Glomerular endothelial cell (primary cell): ENCODE measurements around the gene RIOX2. TPM values are rescaled to one million over a fixed set of nuclear protein-coding genes. Genes with fewer than 3 reads are reported as not detected.
"Not testable (repeated sequence)": the region's sequence is repeated elsewhere in the genome, so short reads cannot be mapped to it uniquely, and the experiment has no call there.

Source experiments
- DNase-seq: peaks from one replicate; pipeline ENCODE4 v3.0.0-alpha.2; 2011; ENCODE audit warnings: low read depth, low spot score; ENCODE audit errors: extremely low read depth
- total RNA-seq: library from RNA; depleted of rRNA; stranded (reverse); fragments of >200 nt; gene quantifications from 2 replicates; pipeline ENCODE4 v1.2.3, GENCODE V29; 2015

The RIOX2 gene
- total RNA-seq, 1 donor from 2014 or later: 27.1 TPM

DNA sequence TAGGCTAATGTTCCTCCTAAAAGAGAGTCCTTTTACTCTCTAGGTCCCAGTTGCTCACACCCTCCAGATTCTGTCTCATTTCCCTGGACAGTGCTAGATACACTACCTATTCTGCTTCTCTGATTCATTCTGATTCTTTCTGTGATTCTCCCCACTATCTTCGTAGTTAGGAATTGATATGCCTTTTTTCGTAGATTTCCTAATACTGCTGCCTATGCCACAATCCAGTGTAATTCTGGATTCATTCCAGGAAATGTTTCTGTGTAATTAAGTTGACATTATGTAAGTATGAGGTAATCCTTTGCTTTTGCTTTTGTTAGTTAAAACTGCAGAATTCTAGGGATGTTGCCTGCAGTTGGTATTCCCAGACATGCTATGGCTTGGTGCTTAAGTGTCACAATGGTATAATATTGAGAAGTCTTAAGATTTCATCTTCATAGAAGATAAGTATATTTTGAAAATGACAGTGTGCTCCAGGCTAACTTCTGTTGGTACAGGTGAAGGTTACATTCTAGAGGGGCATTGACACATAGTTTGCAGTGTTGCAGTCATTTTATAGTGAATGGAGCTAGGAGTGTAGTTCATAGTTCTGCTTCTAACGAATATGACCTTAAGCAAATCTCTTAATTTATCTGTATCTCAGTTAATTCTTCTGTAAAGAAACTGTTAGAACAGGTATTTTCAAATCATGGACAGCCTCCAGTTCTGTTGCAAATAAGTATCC lies 54.3 kb downstream of the RIOX2 start:
- DNase-seq: no peak

DNA sequence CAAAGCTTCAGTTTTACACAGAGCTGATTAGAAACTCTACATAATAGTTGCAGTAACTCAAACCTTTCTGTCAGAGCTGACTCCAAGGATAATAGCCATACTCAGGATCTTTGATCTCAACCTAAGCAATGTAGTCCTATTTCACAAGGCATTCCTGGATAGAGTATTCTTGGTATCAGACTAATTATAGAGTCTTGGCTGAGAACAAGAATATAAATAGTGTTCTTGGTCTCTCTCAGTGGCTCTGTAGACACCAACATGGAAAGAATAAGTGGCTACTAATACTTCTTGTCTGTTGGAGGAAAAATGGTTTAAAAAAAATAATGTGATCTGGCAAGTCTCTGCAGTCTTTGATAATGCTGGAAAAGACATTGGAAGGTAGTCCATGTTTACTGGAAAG lies 55.7 kb downstream of the RIOX2 start:
- no peak for DNase-seq

DNA sequence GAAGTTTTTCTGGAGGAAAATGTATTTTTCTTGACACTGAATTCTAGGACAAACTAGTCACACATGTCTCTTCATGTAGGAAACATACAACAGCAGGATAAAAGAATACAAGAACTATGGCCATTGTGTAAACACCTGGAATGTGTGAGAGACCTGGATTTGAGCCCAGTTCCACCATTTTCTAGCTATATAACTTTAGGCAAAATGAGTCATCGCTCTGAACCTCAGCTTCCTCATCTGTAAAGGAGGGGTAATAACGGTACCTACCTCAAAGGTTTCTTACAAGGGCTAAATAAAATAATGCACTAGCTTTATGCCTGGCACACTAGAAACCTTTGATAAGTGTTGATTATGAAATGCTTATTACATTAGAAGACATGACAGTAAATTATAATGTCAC lies 57.8 kb downstream of the RIOX2 start:
- DNase-seq: no peak

DNA sequence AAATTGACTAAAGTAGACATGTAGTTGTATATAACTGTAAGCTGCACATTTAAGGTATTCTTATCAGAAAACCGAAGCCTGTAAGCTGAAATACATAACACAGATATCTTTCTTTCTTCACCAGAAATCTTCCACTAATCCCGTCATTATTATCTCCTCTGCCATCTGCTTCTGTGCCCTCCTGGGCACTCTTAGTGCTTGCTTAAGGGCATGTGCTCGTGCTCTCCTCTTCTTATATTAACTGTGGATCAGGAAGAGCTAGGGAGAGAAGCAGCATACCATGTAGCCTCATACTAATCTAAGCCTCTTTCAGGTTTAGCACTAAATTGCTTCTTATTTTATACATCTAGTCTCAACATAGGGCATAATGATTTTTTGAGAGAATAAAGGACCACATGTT lies 60.8 kb downstream of the RIOX2 start:
- DNase-seq: no peak

DNA sequence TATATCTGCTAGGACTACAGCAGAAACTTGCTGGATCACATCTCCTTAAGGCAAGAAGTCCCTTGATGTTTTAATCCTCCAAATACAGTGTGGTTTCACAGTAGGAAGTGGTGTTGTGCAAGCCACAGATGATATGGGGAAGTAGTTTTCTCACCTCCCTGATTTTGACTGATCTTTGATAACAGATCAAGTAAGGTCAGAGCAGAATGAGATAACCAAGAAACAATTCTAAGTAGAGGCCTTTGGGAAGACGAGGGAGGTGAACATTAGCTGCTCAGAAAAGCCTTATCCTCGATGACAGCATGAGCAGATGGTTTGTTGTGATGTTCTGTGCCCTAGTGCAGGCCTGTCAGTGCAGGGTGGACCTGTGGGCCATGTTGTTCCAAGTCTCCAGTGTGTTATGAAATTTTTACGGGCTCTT lies 61.3 kb downstream of the RIOX2 start:
- no peak for DNase-seq

DNA sequence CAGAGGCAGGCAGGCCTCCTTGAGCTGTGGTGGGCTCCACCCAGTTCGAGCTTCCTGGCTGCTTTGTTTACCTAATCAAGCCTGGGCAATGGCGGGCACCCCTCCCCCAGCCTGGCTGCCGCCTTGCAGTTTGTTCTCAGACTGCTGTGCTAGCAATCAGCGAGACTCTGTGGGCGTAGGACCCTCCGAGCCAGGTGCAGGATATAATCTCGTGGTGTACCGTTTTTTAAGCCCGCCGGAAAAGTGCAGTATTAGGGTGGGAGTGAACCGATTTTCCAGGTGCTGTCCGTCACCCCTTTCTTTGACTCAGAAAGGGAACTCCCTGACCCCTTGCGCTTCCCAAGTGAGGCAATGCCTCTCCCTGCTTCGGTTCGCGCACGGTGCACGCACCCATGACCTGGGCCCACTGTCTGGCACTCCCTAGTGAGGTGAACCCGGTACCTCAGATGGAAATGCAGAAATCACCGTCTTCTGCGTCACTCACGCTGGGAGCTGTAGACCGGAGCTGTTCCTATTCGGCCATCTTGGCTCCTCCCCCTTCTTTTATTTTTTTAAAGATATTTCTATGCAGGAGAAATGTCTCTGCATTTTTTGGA lies 61.9 kb downstream of the RIOX2 start:
- DNase-seq: not testable (repeated sequence)

DNA sequence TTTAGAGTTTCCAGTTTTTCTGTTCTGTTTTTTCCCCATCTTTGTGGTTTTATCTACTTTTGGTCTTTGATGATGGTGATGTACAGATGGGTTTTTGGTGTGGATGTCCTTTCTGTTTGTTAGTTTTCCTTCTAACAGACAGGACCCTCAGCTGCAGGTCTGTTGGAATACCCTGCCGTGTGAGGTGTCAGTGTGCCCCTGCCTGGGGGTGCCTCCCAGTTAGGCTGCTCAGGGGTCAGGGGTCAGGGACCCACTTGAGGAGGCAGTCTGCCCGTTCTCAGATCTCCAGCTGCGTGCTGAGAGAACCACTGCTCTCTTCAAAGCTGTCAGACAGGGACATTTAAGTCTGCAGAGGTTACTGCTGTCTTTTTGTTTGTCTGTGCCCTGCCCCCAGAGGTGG lies 62.4 kb downstream of the RIOX2 start:
- DNase-seq: not testable (repeated sequence)

DNA sequence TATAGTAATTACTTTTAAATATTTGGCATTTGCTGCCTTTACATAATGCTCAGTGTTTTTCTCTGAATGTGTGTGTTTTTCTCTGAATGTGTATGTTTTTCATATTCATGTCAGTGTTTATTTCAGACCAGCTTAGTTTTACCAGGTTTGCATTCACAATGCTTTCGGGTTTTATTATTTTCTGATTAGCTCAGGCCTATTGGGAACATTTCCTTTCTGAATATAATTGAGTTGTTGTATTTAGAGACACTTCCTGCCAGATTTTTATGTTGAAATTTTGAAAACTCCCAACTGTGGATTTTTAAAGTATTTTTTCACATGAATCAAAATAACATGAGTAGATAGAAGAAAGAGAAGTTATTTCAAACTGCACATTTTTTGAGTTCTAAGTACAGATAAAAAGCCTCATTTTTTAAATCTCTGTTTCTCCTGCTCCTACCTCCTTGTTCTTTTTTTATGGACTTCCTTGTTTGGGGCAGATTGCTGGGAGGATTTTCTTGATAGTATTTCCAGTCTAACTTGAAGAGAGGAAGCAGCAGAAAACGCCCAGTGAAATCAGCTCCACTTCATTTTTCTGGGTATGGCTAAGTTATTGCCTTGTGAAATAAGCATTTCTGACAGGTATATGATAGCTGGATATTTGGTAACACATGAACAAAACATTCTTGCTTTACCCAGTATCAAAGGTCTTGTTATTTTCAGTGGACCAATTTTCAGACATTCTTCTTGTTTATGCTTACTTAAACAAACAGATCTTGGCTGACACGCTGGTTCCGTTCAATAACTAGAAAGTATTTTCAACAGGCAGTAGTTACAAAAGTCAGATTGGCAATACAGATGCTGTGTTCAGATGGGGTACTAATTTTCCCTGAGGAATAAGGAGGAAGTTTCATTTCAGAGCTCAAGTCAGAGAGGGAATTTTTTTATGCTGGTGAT lies 70.7 kb downstream of the RIOX2 start:
- no peak for DNase-seq

DNA sequence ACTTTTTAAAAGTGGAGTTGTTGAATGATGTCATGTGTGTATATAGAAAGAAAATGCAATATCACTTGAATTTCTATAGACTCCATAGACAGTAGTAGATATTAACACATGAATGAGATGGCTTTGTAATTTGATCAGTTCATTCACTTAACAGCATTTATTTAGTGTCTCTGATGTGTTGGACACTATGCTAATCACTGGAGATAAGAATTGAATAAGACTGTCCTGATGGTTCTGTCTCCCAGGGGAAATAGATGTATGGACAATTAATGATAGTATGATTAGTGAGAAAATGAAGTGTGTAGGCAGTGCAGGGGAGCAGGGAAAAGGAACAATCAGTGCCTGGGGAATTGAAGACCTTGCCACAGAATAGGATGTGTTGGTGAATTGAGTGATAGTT lies 72.9 kb downstream of the RIOX2 start:
- no peak for DNase-seq

DNA sequence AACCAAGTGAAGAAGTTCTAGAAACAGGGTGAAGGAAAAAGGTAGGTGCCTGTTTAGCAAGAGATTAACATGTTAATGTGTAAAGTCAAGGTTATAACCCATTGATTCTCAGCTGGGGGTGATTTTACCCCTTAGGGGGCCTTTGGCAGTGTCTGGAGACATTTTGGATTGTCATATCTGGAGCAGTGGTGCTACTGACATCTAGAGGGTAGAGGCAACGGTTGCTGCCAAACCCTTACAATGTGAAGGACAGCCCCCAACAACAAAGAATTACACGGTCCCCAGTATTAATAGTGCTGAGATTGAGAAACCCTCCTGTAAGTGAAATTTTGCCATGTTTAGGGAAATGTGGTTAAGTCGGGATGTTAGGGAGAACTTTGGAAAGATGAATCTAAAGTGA lies 75.7 kb downstream of the RIOX2 start:
- DNase-seq: no peak

DNA sequence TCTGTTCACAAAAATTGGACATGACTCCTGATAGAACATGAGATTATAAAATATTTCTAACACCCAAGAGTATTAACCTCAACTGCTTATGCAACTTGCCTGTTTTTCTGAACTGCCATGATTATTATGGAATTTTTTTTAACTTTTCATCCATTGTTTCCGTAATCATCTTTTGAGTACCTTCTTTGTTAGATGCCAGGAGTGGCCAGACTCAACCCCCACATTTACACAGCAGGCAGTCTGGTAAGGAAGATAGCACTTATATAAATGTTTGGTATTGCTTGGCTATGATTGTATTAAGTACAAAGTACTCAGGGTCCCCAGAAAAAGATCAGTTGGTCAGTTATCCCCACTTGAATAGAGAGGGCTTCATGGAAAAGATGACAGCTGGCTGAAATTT lies 76.1 kb downstream of the RIOX2 start:
- no peak for DNase-seq

DNA sequence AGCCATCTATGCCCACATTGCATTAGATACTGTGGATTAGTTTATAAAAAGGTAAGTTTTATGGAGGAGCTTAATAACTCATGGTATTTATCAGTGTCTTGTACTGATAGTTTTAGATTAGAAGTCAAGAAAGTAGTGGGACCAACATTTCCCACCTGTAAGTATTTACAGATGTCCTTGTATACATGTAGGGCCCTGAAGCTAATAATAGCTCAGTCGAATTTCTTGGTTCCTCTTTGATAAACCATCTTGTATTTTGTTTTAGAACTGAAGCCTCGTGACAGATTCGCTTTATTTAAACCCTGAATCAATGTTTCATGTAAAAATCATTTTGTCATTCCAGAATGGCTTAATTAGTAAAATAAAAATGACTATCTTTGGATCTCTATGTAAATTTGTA lies 77.0 kb downstream of the RIOX2 start:
- DNase-seq: no peak

DNA sequence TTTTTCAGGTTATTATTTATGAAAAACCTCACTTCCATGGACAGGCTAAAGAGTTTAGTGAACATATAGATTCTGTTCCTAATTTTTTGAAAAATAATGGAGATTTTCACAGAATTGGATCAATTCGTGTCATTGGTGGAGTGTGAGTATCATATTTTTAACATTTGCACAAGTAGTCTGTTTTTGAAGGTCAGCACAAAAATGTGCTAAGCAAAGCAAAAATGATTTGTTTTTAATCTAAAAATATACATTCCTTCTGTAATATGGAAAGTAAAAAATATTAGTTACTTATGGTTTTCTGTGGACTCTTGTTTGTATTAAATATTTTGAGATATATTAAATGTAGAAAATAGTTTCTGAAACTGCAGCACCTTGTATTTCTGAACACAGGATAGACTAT lies 79.4 kb downstream of the RIOX2 start:
- DNase-seq: no peak

Other genes with a start within 250 kb of the RIOX2 start
- gene ARL6, start 207.7 kb downstream of the RIOX2 start, total RNA-seq: 6.1 and 11.1 TPM in 2 replicates
- 14.8 and 22.3 TPM in 2 replicates for gene CRYBG3, start 150.4 kb downstream of the RIOX2 start, total RNA-seq
- not detected in 2 replicates for gene GABRR3, start 62.9 kb upstream of the RIOX2 start, total RNA-seq
- gene OR5AC2, start 114.7 kb upstream of the RIOX2 start, total RNA-seq: not detected in 2 replicates
- gene OR5H1, start 158.3 kb upstream of the RIOX2 start, total RNA-seq: not detected in 2 replicates
- gene OR5H14, start 175.0 kb upstream of the RIOX2 start, total RNA-seq: not detected in 2 replicates
- not detected in 2 replicates for gene OR5H15, start 194.3 kb upstream of the RIOX2 start, total RNA-seq